HepG2 (cell line): ENCODE measurements around the gene TMEM253. TPM values are rescaled to one million over a fixed set of nuclear protein-coding genes. Genes with fewer than 3 reads are reported as not detected.
A peak's percentile ranks its signal among the peaks of the same experiment; 100 is the strongest.

Source experiments
- CTCF ChIP-seq: sonication (generic); formaldehyde crosslinking; IDR thresholded peaks from 2 replicates; pipeline ENCODE4 v1.5.0; 2020; ENCODE audit warnings: mild to moderate bottlenecking, missing genetic modification reagents, moderate library complexity
- ERF ChIP-seq: IDR thresholded peaks from 2 replicates; pipeline ENCODE4 v1.6.1; 2018; ENCODE audit warnings: missing biosample characterization, missing genetic modification reagents
- ETV5 ChIP-seq: IDR thresholded peaks from 2 replicates; pipeline ENCODE4 v1.6.1; 2018; ENCODE audit warnings: missing biosample characterization, missing genetic modification reagents, inconsistent platforms, borderline replicate concordance
- KAT7 ChIP-seq: IDR thresholded peaks from 2 replicates; pipeline ENCODE4 v1.6.1; 2018; ENCODE audit warnings: borderline replicate concordance, missing compliant biosample characterization
- MAZ ChIP-seq, 2 experiments: sonication (generic) in 1 of 2; formaldehyde crosslinking in 1 of 2; IDR thresholded peaks; 2 replicates each; pipeline versions ENCODE4 v1.5.0 to v1.6.1; 2012 to 2020; ENCODE audit warnings: low read depth in 2 of 2, mild to moderate bottlenecking in 2 of 2, borderline replicate concordance in 1 of 2, improper control_type of control experiment in 1 of 2, low read length in 1 of 2, missing genetic modification reagents in 1 of 2, moderate library complexity in 1 of 2
- MEF2D ChIP-seq: sonication (generic); formaldehyde crosslinking; IDR thresholded peaks from 2 replicates; pipeline ENCODE4 v1.5.1; 2020; ENCODE audit warnings: mild to moderate bottlenecking, missing genetic modification reagents
- RBFOX2 ChIP-seq: fragments of 200-400 bp; formaldehyde crosslinking; IDR thresholded peaks from 2 replicates; pipeline ENCODE4 v1.6.1; 2017; ENCODE audit warnings: low read depth, mild to moderate bottlenecking, low read length
- REPIN1 ChIP-seq: sonication (generic); formaldehyde crosslinking; IDR thresholded peaks from 2 replicates; pipeline ENCODE4 v1.8.0; 2022; ENCODE audit warnings: missing genetic modification reagents, low read depth, mild to moderate bottlenecking, borderline replicate concordance
- TAF1 ChIP-seq: sonication (generic); formaldehyde crosslinking; IDR thresholded peaks from 2 replicates; pipeline ENCODE4 v1.4.0; 2020; ENCODE audit warnings: missing genetic modification reagents
- ZFP90 ChIP-seq: sonication (generic); formaldehyde crosslinking; IDR thresholded peaks from 2 replicates; pipeline ENCODE4 v1.8.0; 2022; ENCODE audit warnings: missing genetic modification reagents, mild to moderate bottlenecking, inconsistent platforms, borderline replicate concordance
- ZNF33B ChIP-seq: sonication (generic); formaldehyde crosslinking; IDR thresholded peaks from 2 replicates; pipeline ENCODE4 v1.5.1; 2020; ENCODE audit warnings: mild to moderate bottlenecking, missing genetic modification reagents
- ZNF572 ChIP-seq: sonication (generic); formaldehyde crosslinking; IDR thresholded peaks from 2 replicates; pipeline ENCODE4 v1.5.1; 2020; ENCODE audit warnings: mild to moderate bottlenecking, missing genetic modification reagents
- ZNF83 ChIP-seq: sonication (generic); formaldehyde crosslinking; IDR thresholded peaks from 2 replicates; pipeline ENCODE4 v1.4.0; 2020; ENCODE audit warnings: missing genetic modification reagents, mild to moderate bottlenecking, borderline replicate concordance
- polyA plus RNA-seq, 8 experiments: library from polyadenylated mRNA; depleted of rRNA in 3 of 8; stranded (reverse) in 7 of 8; unstranded in 1 of 8; fragments of >200 nt; fragmentation: Illumina TruSeq in 4 of 8; extraction: Trizol in 4 of 8; gene quantifications; 2 replicates each; pipeline versions ENCODE4 v1.2.1 to v1.2.3, GENCODE V29; 2011 to 2016; ENCODE audit warnings: low read depth in 4 of 8, missing spikeins in 1 of 8, mixed read lengths in 1 of 8; ENCODE audit not compliant: insufficient read depth in 1 of 8
- total RNA-seq, 5 experiments: library from RNA; depleted of rRNA; stranded (reverse); fragments of >200 nt; fragmentation: Illumina TruSeq; extraction: Trizol; gene quantifications; 2 replicates each; pipeline ENCODE4 v1.2.3, GENCODE V29; 2016; ENCODE audit warnings: low read depth in 1 of 5
- TF ChIP-seq, protein P1 (sequence below): sonication (generic); formaldehyde crosslinking; IDR thresholded peaks from 2 replicates; pipeline ENCODE4 v1.4.0; 2020; ENCODE audit warnings: missing genetic modification reagents, mild to moderate bottlenecking, borderline replicate concordance
- TF ChIP-seq, protein P2 (sequence below): sonication (generic); formaldehyde crosslinking; IDR thresholded peaks from 2 replicates; pipeline ENCODE4 v1.4.0; 2020; ENCODE audit warnings: missing genetic modification reagents, borderline replicate concordance
- TF ChIP-seq, protein P3 (sequence below): sonication (generic); formaldehyde crosslinking; IDR thresholded peaks from 2 replicates; pipeline ENCODE4 v1.4.0; 2020; ENCODE audit warnings: missing genetic modification reagents, low read depth, mild to moderate bottlenecking, borderline replicate concordance
- TF ChIP-seq, protein P4 (sequence below): IDR thresholded peaks from 2 replicates; pipeline ENCODE4 v1.6.1; 2016; ENCODE audit warnings: missing biosample characterization, missing genetic modification reagents, low read depth

TMEM253 gene
- total and polyA plus RNA-seq, 2 of the 13 experiments (the other 11 are each of a cell fraction or from before 2014, with no cell fraction given), result 0.29 to 0.45 TPM

GRCh38 chr14:21106498-21107282 is 5.8 kb downstream of the TMEM253 start (continued):
- TF ChIP-seq, protein P1, sequence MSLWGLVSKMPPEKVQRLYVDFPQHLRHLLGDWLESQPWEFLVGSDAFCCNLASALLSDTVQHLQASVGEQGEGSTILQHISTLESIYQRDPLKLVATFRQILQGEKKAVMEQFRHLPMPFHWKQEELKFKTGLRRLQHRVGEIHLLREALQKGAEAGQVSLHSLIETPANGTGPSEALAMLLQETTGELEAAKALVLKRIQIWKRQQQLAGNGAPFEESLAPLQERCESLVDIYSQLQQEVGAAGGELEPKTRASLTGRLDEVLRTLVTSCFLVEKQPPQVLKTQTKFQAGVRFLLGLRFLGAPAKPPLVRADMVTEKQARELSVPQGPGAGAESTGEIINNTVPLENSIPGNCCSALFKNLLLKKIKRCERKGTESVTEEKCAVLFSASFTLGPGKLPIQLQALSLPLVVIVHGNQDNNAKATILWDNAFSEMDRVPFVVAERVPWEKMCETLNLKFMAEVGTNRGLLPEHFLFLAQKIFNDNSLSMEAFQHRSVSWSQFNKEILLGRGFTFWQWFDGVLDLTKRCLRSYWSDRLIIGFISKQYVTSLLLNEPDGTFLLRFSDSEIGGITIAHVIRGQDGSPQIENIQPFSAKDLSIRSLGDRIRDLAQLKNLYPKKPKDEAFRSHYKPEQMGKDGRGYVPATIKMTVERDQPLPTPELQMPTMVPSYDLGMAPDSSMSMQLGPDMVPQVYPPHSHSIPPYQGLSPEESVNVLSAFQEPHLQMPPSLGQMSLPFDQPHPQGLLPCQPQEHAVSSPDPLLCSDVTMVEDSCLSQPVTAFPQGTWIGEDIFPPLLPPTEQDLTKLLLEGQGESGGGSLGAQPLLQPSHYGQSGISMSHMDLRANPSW (CRISPR knock-in tag), result 0 out of 2 replicates have a peak, but pooled peaks have one; percentile 56
- peak; percentile 17; the same call in 1 of the 2 replicates for TF ChIP-seq ZFP90 (CRISPR knock-in tag)
- TF ChIP-seq ZNF33B (CRISPR knock-in tag), result no peak
- TF ChIP-seq, protein P2, sequence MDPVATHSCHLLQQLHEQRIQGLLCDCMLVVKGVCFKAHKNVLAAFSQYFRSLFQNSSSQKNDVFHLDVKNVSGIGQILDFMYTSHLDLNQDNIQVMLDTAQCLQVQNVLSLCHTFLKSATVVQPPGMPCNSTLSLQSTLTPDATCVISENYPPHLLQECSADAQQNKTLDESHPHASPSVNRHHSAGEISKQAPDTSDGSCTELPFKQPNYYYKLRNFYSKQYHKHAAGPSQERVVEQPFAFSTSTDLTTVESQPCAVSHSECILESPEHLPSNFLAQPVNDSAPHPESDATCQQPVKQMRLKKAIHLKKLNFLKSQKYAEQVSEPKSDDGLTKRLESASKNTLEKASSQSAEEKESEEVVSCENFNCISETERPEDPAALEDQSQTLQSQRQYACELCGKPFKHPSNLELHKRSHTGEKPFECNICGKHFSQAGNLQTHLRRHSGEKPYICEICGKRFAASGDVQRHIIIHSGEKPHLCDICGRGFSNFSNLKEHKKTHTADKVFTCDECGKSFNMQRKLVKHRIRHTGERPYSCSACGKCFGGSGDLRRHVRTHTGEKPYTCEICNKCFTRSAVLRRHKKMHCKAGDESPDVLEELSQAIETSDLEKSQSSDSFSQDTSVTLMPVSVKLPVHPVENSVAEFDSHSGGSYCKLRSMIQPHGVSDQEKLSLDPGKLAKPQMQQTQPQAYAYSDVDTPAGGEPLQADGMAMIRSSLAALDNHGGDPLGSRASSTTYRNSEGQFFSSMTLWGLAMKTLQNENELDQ (CRISPR knock-in tag), result peak; percentile 59; the same call in 1 of the 2 replicates
- no peak for TF ChIP-seq ZNF572 (CRISPR knock-in tag)
- peak; percentile 67; the same call in 1 of the 2 replicates for TF ChIP-seq KAT7 (CRISPR knock-in tag)
- TF ChIP-seq, protein P3, sequence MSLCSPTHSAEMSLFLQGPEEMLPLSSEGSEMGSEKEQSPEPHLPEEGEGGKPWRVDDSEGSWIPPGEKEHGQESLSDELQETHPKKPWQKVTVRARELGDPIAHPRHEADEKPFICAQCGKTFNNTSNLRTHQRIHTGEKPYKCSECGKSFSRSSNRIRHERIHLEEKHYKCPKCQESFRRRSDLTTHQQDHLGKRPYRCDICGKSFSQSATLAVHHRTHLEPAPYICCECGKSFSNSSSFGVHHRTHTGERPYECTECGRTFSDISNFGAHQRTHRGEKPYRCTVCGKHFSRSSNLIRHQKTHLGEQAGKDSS (CRISPR knock-in tag), result peak; percentile 72; the same call in 1 of the 2 replicates
- TF ChIP-seq REPIN1, result peak; percentile 82; the same call in 1 of the 2 replicates
- TF ChIP-seq ERF (CRISPR knock-in tag), result peak; percentile 65; the same call in 1 of the 2 replicates
- TF ChIP-seq ETV5 (CRISPR knock-in tag), result no peak; the same call in 1 of the 2 replicates
- peak; percentile 99 for TF ChIP-seq CTCF (CRISPR knock-in tag)
- TF ChIP-seq MAZ (IDR thresholded peaks at IDR 0.05; ENCODE audit: borderline replicate concordance, low read depth, low read length), result no peak
- 0 out of 2 replicates have a peak, but pooled peaks have one; percentile 21 for TF ChIP-seq MAZ (CRISPR knock-in tag; IDR thresholded peaks at IDR 0.05; ENCODE audit: low read depth)
- peak; percentile 66; the same call in 1 of the 2 replicates for TF ChIP-seq MEF2D (CRISPR knock-in tag)
- TF ChIP-seq RBFOX2, result no peak
- TF ChIP-seq, protein P4, sequence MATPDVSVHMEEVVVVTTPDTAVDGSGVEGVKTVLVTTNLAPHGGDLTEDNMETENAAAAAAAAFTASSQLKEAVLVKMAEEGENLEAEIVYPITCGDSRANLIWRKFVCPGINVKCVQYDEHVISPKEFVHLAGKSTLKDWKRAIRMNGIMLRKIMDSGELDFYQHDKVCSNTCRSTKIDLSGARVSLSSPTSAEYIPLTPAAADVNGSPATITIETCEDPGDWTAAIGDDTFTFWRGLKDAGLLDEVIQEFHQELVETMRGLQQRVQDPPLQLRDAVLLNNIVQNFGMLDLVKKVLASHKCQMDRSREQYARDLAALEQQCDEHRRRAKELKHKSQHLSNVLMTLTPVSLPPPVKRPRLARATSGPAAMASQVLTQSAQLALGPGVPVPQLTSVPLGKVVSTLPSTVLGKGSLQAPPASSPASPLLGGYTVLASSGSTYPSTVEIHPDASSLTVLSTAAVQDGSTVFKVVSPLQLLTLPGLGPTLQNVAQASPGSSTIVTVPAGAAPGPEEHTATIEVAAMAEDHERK, result 0 out of 2 replicates have a peak, but pooled peaks have one; percentile 15
- TF ChIP-seq TAF1, result no peak; the same call in 1 of the 2 replicates
- TF ChIP-seq ZNF83 (CRISPR knock-in tag), result 0 out of 2 replicates have a peak, but pooled peaks have one; percentile 21
